H9 (cell line): ENCODE measurements around the gene SLC35B2. TPM values are rescaled to one million over a fixed set of nuclear protein-coding genes. Genes with fewer than 3 reads are reported as not detected.

Experiments
- DNase-seq: peaks from one replicate; pipeline ENCODE4 v3.0.0-alpha.2; 2017
- H2AFZ ChIP-seq: one replicate; pipeline ENCODE4 v1.6.1; 2013; ENCODE audit warnings: mild to moderate bottlenecking, low read length, control low read depth, moderate library complexity
- H2AK5ac ChIP-seq: 2 replicates; pipeline ENCODE4 v1.6.1; 2013; ENCODE audit warnings: low read length, control low read depth, mixed read lengths; ENCODE audit not compliant: insufficient read length
- H2BK120ac ChIP-seq: one replicate; pipeline ENCODE4 v1.6.1; 2013; ENCODE audit warnings: low read depth, mild to moderate bottlenecking, low read length, control low read depth, inconsistent platforms; ENCODE audit not compliant: poor library complexity, severe bottlenecking
- H2BK12ac ChIP-seq: 2 replicates; pipeline ENCODE4 v1.6.1; 2013; ENCODE audit warnings: low read length, control low read depth, mixed read lengths, low read depth; ENCODE audit not compliant: insufficient read length
- H2BK15ac ChIP-seq: 2 replicates; pipeline ENCODE4 v1.6.1; 2013; ENCODE audit warnings: low read depth, low read length, control low read depth
- H2BK20ac ChIP-seq: one replicate; pipeline ENCODE4 v1.6.1; 2013; ENCODE audit warnings: low read depth, mild to moderate bottlenecking, low read length, control low read depth, inconsistent platforms; ENCODE audit not compliant: poor library complexity, severe bottlenecking
- H2BK5ac ChIP-seq: 2 replicates; pipeline ENCODE4 v1.6.1; 2013; ENCODE audit warnings: low read length, control low read depth, mixed read lengths; ENCODE audit not compliant: insufficient read length
- H3K14ac ChIP-seq: 2 replicates; pipeline ENCODE4 v1.6.1; 2013; ENCODE audit warnings: low read length, control low read depth; ENCODE audit not compliant: insufficient read depth
- H3K18ac ChIP-seq: 2 replicates; pipeline ENCODE4 v1.6.1; 2013; ENCODE audit warnings: low read depth, mild to moderate bottlenecking, mixed read lengths, low read length, control low read depth; ENCODE audit not compliant: insufficient read length
- H3K23ac ChIP-seq: 2 replicates; pipeline ENCODE4 v1.6.1; 2013; ENCODE audit warnings: low read length, control low read depth, mixed read lengths, low read depth; ENCODE audit not compliant: insufficient read length
- H3K23me2 ChIP-seq: 2 replicates; pipeline ENCODE4 v1.6.1; 2013; ENCODE audit warnings: low read depth, mild to moderate bottlenecking, mixed read lengths, low read length, control low read depth; ENCODE audit not compliant: insufficient read length, poor library complexity, severe bottlenecking
- H3K27ac ChIP-seq: 2 replicates; pipeline ENCODE4 v1.5.1; 2013; ENCODE audit warnings: low read length, control low read depth, mixed read lengths, low read depth; ENCODE audit not compliant: insufficient read length
- H3K27me3 ChIP-seq: 2 replicates; pipeline ENCODE4 v1.6.1; 2013; ENCODE audit warnings: low read length, control low read depth, inconsistent platforms; ENCODE audit not compliant: insufficient read depth
- H3K4ac ChIP-seq: 2 replicates; pipeline ENCODE4 v1.6.1; 2013; ENCODE audit warnings: low read depth, mild to moderate bottlenecking, control low read depth, inconsistent platforms, low read length, moderate library complexity
- H3K4me1 ChIP-seq: 2 replicates; pipeline ENCODE4 v1.6.1; 2013; ENCODE audit warnings: low read length, control low read depth, inconsistent platforms; ENCODE audit not compliant: insufficient read depth
- H3K4me2 ChIP-seq: 2 replicates; pipeline ENCODE4 v1.6.1; 2013; ENCODE audit warnings: low read length, control low read depth, mixed read lengths; ENCODE audit not compliant: insufficient read length, insufficient read depth
- H3K56ac ChIP-seq: 2 replicates; pipeline ENCODE4 v1.6.1; 2013; ENCODE audit warnings: low read depth, mild to moderate bottlenecking, mixed read lengths, low read length, control low read depth; ENCODE audit not compliant: insufficient read length
- H3K79me1 ChIP-seq: 2 replicates; pipeline ENCODE4 v1.6.1; 2013; ENCODE audit warnings: low read depth, mild to moderate bottlenecking, moderate library complexity, low read length, control low read depth, inconsistent platforms; ENCODE audit not compliant: insufficient read depth, poor library complexity, severe bottlenecking
- H3K79me2 ChIP-seq: 2 replicates; pipeline ENCODE4 v1.6.1; 2013; ENCODE audit warnings: low read length, control low read depth, inconsistent platforms; ENCODE audit not compliant: insufficient read depth
- H3K9ac ChIP-seq: 2 replicates; pipeline ENCODE4 v1.6.1; 2013; ENCODE audit warnings: low read length, control low read depth, mixed read lengths; ENCODE audit not compliant: insufficient read length; ENCODE audit errors: extremely low read depth
- H3K9me3 ChIP-seq: one replicate; pipeline ENCODE4 v1.6.1; 2013; ENCODE audit warnings: low read depth, low read length, inconsistent platforms; ENCODE audit not compliant: control insufficient read depth
- H3T11ph ChIP-seq: one replicate; pipeline ENCODE4 v1.6.1; 2013; ENCODE audit warnings: mild to moderate bottlenecking, low read length, control low read depth, inconsistent platforms
- H4K20me1 ChIP-seq: one replicate; pipeline ENCODE4 v1.6.1; 2013; ENCODE audit not compliant: control insufficient read depth, insufficient read length, insufficient read depth
- H4K5ac ChIP-seq: 2 replicates; pipeline ENCODE4 v1.6.1; 2013; ENCODE audit warnings: low read depth, mild to moderate bottlenecking, mixed read lengths, low read length, control low read depth; ENCODE audit not compliant: insufficient read length
- H4K8ac ChIP-seq: replicated peaks from 2 replicates; pipeline ENCODE4 v1.6.1; 2013; ENCODE audit warnings: low read length, control low read depth, mixed read lengths, low read depth; ENCODE audit not compliant: insufficient read length
- H4K91ac ChIP-seq: 2 replicates; pipeline ENCODE4 v1.6.1; 2013; ENCODE audit warnings: low read depth, mild to moderate bottlenecking, moderate library complexity, mixed read lengths, low read length, control low read depth; ENCODE audit not compliant: insufficient read length
- H3K27ac Mint-ChIP-seq, 3 experiments: 2 replicates in 2 of 3; 3 replicates in 1 of 3; pipeline ENCODE4 v1.8.0; 2020 to 2021; ENCODE audit warnings: mixed read lengths in 3 of 3, mild to moderate bottlenecking in 1 of 3, moderate library complexity in 1 of 3
- H3K27me3 Mint-ChIP-seq: 2 replicates; pipeline ENCODE4 v1.8.0; 2021; ENCODE audit warnings: low read depth, mild to moderate bottlenecking, moderate library complexity, mixed read lengths
- H3K36me3 Mint-ChIP-seq, 3 experiments: 2 replicates in 2 of 3; 3 replicates in 1 of 3; pipeline ENCODE4 v1.8.0; 2020 to 2021; ENCODE audit warnings: low read depth in 3 of 3, mixed read lengths in 3 of 3; ENCODE audit not compliant: insufficient read depth in 1 of 3
- H3K4me1 Mint-ChIP-seq, 2 experiments: 2 replicates each; pipeline ENCODE4 v1.8.0; 2020; ENCODE audit warnings: mixed read lengths in 2 of 2
- H3K4me3 Mint-ChIP-seq, 2 experiments: 2 replicates in 1 of 2; 3 replicates in 1 of 2; pipeline ENCODE4 v1.8.0; 2020 to 2021; ENCODE audit warnings: mild to moderate bottlenecking in 2 of 2, mixed read lengths in 2 of 2, moderate library complexity in 1 of 2
- H3K9me3 Mint-ChIP-seq, 2 experiments: 2 replicates in 1 of 2; 3 replicates in 1 of 2; pipeline ENCODE4 v1.8.0; 2020; ENCODE audit warnings: mild to moderate bottlenecking in 2 of 2, mixed read lengths in 2 of 2, moderate library complexity in 1 of 2
- WGBS: extraction: QIAGEN DNeasy Blood & Tissue Kit; methylation state at CpG from one replicate; pipeline ENCODE4 v1.1.7; 2013; ENCODE audit warnings: missing lambda C conversion rate, low lambda C conversion rate, mixed read lengths; ENCODE audit not compliant: insufficient read length; ENCODE audit errors: extremely low coverage; 5-methylcytosine and 5-hydroxymethylcytosine counted together
- total RNA-seq: library from RNA; stranded (reverse); gene quantifications from 2 replicates; pipeline ENCODE4 v1.2.1, GENCODE V29; 2021
- TF ChIP-seq, protein P1 (sequence below): fragments of 200-600 bp; sonication (generic); conservative IDR thresholded peaks from 3 replicates; pipeline ENCODE4 v1.8.0; 2021; ENCODE audit warnings: antibody characterized with exemption, mild to moderate bottlenecking

Gene SLC35B2
- total RNA-seq, 1 experiment from 2014 or later: 34.5 TPM

GRCh38 chr6:44234101-44235025 is 23.0 kb downstream of the SLC35B2 start:
- WGBS: no CpG with 5 or more reads among the region's 5 CpGs
- Histone ChIP-seq H3K56ac (no peak overlapping the region), H4K20me1 (no peaks in the 10 kb centered on the region), H2AFZ (no peak overlapping the region), H3K18ac (no peak overlapping the region), H3K27ac (no peak overlapping the region), H3K4me1 (no peaks in the 10 kb centered on the region; the same call in 1 of the 2 replicates), H2BK5ac (no peak overlapping the region), H3T11ph (no peak overlapping the region), H2BK120ac (no peak overlapping the region), H3K23me2 (peaks cover 3% of the 10 kb centered on the region), H3K23ac (no peak overlapping the region), H3K9ac (no peak overlapping the region), H3K4ac (no peak overlapping the region), H4K5ac (no peak overlapping the region), H3K79me2 (no peaks in the 10 kb centered on the region), H3K27me3 (no peaks in the 10 kb centered on the region), H3K14ac (no peak overlapping the region; the same call in 1 of the 2 replicates), H4K8ac (no peak overlapping the region), H2BK15ac (no peak overlapping the region), H3K79me1 (no peaks in the 10 kb centered on the region), H3K4me2 (no peak overlapping the region), H2AK5ac (no peak overlapping the region), H2BK12ac (no peak overlapping the region), H2BK20ac (no peak overlapping the region), H4K91ac (no peak overlapping the region), H3K9me3 (no peaks in the 10 kb centered on the region)
- H3K4me1 Mint-ChIP-seq: peaks cover 35 to 37% of the 10 kb centered on the region in 2 experiments
- DNase-seq: peak; percentile 88
- H3K36me3 Mint-ChIP-seq: peaks cover 41 to 60% (median 58%) of the 10 kb centered on the region in 3 experiments
- H3K27me3 Mint-ChIP-seq: peaks cover 9% of the 10 kb centered on the region
- TF ChIP-seq, protein P1, sequence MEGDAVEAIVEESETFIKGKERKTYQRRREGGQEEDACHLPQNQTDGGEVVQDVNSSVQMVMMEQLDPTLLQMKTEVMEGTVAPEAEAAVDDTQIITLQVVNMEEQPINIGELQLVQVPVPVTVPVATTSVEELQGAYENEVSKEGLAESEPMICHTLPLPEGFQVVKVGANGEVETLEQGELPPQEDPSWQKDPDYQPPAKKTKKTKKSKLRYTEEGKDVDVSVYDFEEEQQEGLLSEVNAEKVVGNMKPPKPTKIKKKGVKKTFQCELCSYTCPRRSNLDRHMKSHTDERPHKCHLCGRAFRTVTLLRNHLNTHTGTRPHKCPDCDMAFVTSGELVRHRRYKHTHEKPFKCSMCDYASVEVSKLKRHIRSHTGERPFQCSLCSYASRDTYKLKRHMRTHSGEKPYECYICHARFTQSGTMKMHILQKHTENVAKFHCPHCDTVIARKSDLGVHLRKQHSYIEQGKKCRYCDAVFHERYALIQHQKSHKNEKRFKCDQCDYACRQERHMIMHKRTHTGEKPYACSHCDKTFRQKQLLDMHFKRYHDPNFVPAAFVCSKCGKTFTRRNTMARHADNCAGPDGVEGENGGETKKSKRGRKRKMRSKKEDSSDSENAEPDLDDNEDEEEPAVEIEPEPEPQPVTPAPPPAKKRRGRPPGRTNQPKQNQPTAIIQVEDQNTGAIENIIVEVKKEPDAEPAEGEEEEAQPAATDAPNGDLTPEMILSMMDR: peak; percentile 67
- peak overlapping the region; percentile 81 to 96 (median 88); a peak in 6 of 7 replicates for H3K27ac Mint-ChIP-seq
- no peak overlapping the region for H3K4me3 Mint-ChIP-seq
- no peaks in the 10 kb centered on the region; a peak in 1 of 5 replicates for H3K9me3 Mint-ChIP-seq
